NCI-H2029 treated with DMSO at 0.1 percent for 48 hours (cell line): ENCODE results near the gene CHRM5.

Source experiments
- DNase-seq: peaks from one replicate; lab custom pipeline; 2025; lab: John Stamatoyannopoulos, UW

The CHRM5 gene

GRCh38 chr15:34101366-34102174 lies 133.3 kb downstream of the CHRM5 start, which contains the start of the genes EMC7 and PGBD4:
Gene EMC7, minus strand, starts transcription at chr15:34101862. Its CDS starts 23 bp downstream, at chr15:34101839.
Gene PGBD4, plus strand, starts transcription at chr15:34102083. Its CDS starts 449 bp downstream, at chr15:34102532.
- DNase-seq = peak; percentile 78

- no peak for DNase-seq
Measured at GRCh38 chr15:34102175-34102925, 134.1 kb downstream of the CHRM5 start.

- no peak for DNase-seq
Measured at GRCh38 chr15:34106423-34106822, 138.1 kb downstream of the CHRM5 start.

GRCh38 chr15:34107315-34107714 lies 139.0 kb downstream of the CHRM5 start:
- no peak for DNase-seq

- DNase-seq = no peak
Measured at GRCh38 chr15:34109797-34110663, 141.7 kb downstream of the CHRM5 start.

GRCh38 chr15:34111488-34111887 lies 143.2 kb downstream of the CHRM5 start:
- DNase-seq = no peak

GRCh38 chr15:34114215-34114614 lies 145.9 kb downstream of the CHRM5 start:
- no peak for DNase-seq

GRCh38 chr15:34114739-34115138 lies 146.4 kb downstream of the CHRM5 start:
- no peak for DNase-seq

GRCh38 chr15:34116620-34117019 lies 148.3 kb downstream of the CHRM5 start:
- no peak for DNase-seq
